IMR-90 (cell line): ENCODE results near the gene HDAC8. TPM values are rescaled to one million over a fixed set of nuclear protein-coding genes. Genes with fewer than 3 reads are reported as not detected.

Source experiments
- ATAC-seq: fragments of 200-7000 bp; cut with Tn5 transposase; 2 replicates; pipeline ENCODE4 v1.9.1; 2020; ENCODE audit warnings: low read depth, mild to moderate bottlenecking, moderate library complexity
- BruUV-seq: library from RNA; stranded (reverse); fragments of 400-500 nt; replicated peaks from 2 replicates; lab custom pipeline; 2021; lab: Mats Ljungman, UMichigan
- CTCF ChIA-PET: fragments of 300-600 bp; formaldehyde crosslinking; extraction: SDS; loops from one replicate; lab custom pipeline; 2021; ENCODE audit warnings: antibody characterized with exemption; lab: Yijun Ruan, JAX
- POLR2A ChIA-PET: fragments of 300-600 bp; sonication (Branson Sonifier 250); formaldehyde crosslinking; loops from one replicate; lab custom pipeline; 2022; ENCODE audit warnings: antibody characterized with exemption; ENCODE audit not compliant: unreplicated experiment; lab: Charles Lee
- DNase-seq: peaks from one replicate; pipeline ENCODE4 v3.0.0; 2013
- H2AFZ ChIP-seq: replicated peaks from 2 replicates; pipeline ENCODE3; 2013; ENCODE audit warnings: low read length, mild to moderate bottlenecking; ENCODE audit not compliant: poor library complexity
- H2AK5ac ChIP-seq: 2 replicates; pipeline ENCODE4 v1.6.1; 2013; ENCODE audit warnings: low read depth, low read length, inconsistent platforms
- H2AK9ac ChIP-seq: replicated peaks from 2 replicates; pipeline ENCODE3; 2013; ENCODE audit warnings: mild to moderate bottlenecking, low read depth, low read length, moderate library complexity; ENCODE audit not compliant: poor library complexity
- H2BK120ac ChIP-seq: 2 replicates; pipeline ENCODE4 v1.6.1; 2013; ENCODE audit warnings: low read depth, low read length, inconsistent platforms
- H2BK15ac ChIP-seq: 3 replicates; pipeline ENCODE4 v1.6.1; 2013; ENCODE audit warnings: low read depth, low read length, inconsistent platforms
- H2BK20ac ChIP-seq: 2 replicates; pipeline ENCODE4 v1.6.1; 2013; ENCODE audit warnings: low read depth, mild to moderate bottlenecking, inconsistent platforms, low read length, moderate library complexity
- H2BK5ac ChIP-seq: 2 replicates; pipeline ENCODE4 v1.6.1; 2013; ENCODE audit warnings: mild to moderate bottlenecking, low read depth, low read length, inconsistent platforms; ENCODE audit not compliant: poor library complexity, severe bottlenecking
- H3K14ac ChIP-seq: replicated peaks from 2 replicates; pipeline ENCODE4 v1.6.1; 2013; ENCODE audit warnings: low read depth, low read length, inconsistent platforms
- H3K18ac ChIP-seq: 2 replicates; pipeline ENCODE4 v1.6.1; 2013; ENCODE audit warnings: low read depth, low read length, control low read depth
- H3K23ac ChIP-seq: 2 replicates; pipeline ENCODE4 v1.6.1; 2013; ENCODE audit warnings: low read depth, low read length, inconsistent platforms
- H3K27ac ChIP-seq: 2 replicates; pipeline ENCODE4 v1.5.1; 2013; ENCODE audit warnings: mild to moderate bottlenecking, control low read depth, low read length; ENCODE audit not compliant: insufficient read depth
- H3K27me3 ChIP-seq: 2 replicates; pipeline ENCODE4 v1.6.1; 2013; ENCODE audit warnings: low read length; ENCODE audit not compliant: control insufficient read depth, insufficient read depth
- H3K36me3 ChIP-seq: 2 replicates; pipeline ENCODE4 v1.6.1; 2013; ENCODE audit warnings: low read length, mixed read lengths; ENCODE audit not compliant: control insufficient read depth, insufficient read depth
- H3K4ac ChIP-seq: 2 replicates; pipeline ENCODE4 v1.6.1; 2013; ENCODE audit warnings: low read depth, low read length, inconsistent platforms
- H3K4me1 ChIP-seq: 2 replicates; pipeline ENCODE4 v1.6.1; 2013; ENCODE audit warnings: low read length, mixed read lengths; ENCODE audit not compliant: control insufficient read depth, insufficient read depth
- H3K4me2 ChIP-seq: 2 replicates; pipeline ENCODE4 v1.6.1; 2013; ENCODE audit warnings: low read depth, mild to moderate bottlenecking, control low read depth, low read length, moderate library complexity
- H3K4me3 ChIP-seq: 2 replicates; pipeline ENCODE4 v1.5.1; 2013; ENCODE audit warnings: low read depth, mild to moderate bottlenecking, control low read depth, low read length, moderate library complexity; ENCODE audit not compliant: insufficient read depth
- H3K56ac ChIP-seq: 2 replicates; pipeline ENCODE4 v1.6.1; 2013; ENCODE audit warnings: low read length, inconsistent platforms; ENCODE audit not compliant: insufficient read depth; ENCODE audit errors: extremely low read depth
- H3K79me1 ChIP-seq, 2 experiments: 2 replicates each; pipeline ENCODE4 v1.6.1; 2013; ENCODE audit warnings: low read length in 2 of 2, inconsistent platforms in 1 of 2, low read depth in 1 of 2
- H3K9ac ChIP-seq: 2 replicates; pipeline ENCODE4 v1.6.1; 2013; ENCODE audit warnings: low read depth, low read length, control low read depth
- H3K9me1 ChIP-seq: 2 replicates; pipeline ENCODE4 v1.6.1; 2013; ENCODE audit warnings: low read length, inconsistent platforms; ENCODE audit not compliant: insufficient read depth
- H3K9me3 ChIP-seq: 2 replicates; pipeline ENCODE4 v1.6.1; 2013; ENCODE audit warnings: low read length; ENCODE audit not compliant: control insufficient read depth, insufficient read depth
- H4K20me1 ChIP-seq: 2 replicates; pipeline ENCODE4 v1.6.1; 2013; ENCODE audit warnings: low read length, inconsistent platforms; ENCODE audit not compliant: insufficient read depth
- H4K5ac ChIP-seq: 2 replicates; pipeline ENCODE4 v1.6.1; 2013; ENCODE audit warnings: mild to moderate bottlenecking, low read depth, low read length, control low read depth
- H4K8ac ChIP-seq, 2 experiments: 2 replicates each; pipeline ENCODE4 v1.6.1; 2013; ENCODE audit warnings: low read depth in 2 of 2, low read length in 2 of 2, control low read depth in 1 of 2, inconsistent platforms in 1 of 2
- H4K91ac ChIP-seq: 2 replicates; pipeline ENCODE4 v1.6.1; 2013; ENCODE audit warnings: low read depth, low read length, inconsistent platforms; ENCODE audit not compliant: insufficient read depth
- BHLHE40 ChIP-seq: fragments of 150-350 bp; IDR thresholded peaks from 2 replicates; pipeline ENCODE4 v1.6.1; 2016; ENCODE audit warnings: mild to moderate bottlenecking, low read depth, low read length
- CEBPB ChIP-seq: IDR thresholded peaks from 2 replicates; pipeline ENCODE4 v1.6.1; 2012; ENCODE audit warnings: low read depth, low read length, improper control_type of control experiment
- CHD1 ChIP-seq: IDR thresholded peaks from 2 replicates; pipeline ENCODE4 v1.6.1; 2012; ENCODE audit warnings: low read depth, low read length, improper control_type of control experiment
- CTCF ChIP-seq: conservative IDR thresholded peaks from 2 replicates; pipeline ENCODE4 v1.5.1; 2012; ENCODE audit warnings: mild to moderate bottlenecking, low read depth, low read length, improper control_type of control experiment
- ELK1 ChIP-seq: fragments of 150-350 bp; IDR thresholded peaks from 2 replicates; pipeline ENCODE4 v1.6.1; 2016; ENCODE audit warnings: low read depth, mild to moderate bottlenecking, low read length, moderate library complexity, borderline replicate concordance
- FOS ChIP-seq: fragments of 150-350 bp; IDR thresholded peaks from 2 replicates; pipeline ENCODE4 v1.6.1; 2016; ENCODE audit warnings: low read depth, low read length
- MAFK ChIP-seq: IDR thresholded peaks from 2 replicates; pipeline ENCODE4 v1.6.1; 2012; ENCODE audit warnings: low read depth, low read length, improper control_type of control experiment
- MAZ ChIP-seq: IDR thresholded peaks from 2 replicates; pipeline ENCODE4 v1.6.1; 2012; ENCODE audit warnings: low read depth, mild to moderate bottlenecking, low read length, improper control_type of control experiment, moderate library complexity, borderline replicate concordance
- MXI1 ChIP-seq: IDR thresholded peaks from 2 replicates; pipeline ENCODE4 v1.6.1; 2012; ENCODE audit warnings: low read depth, mild to moderate bottlenecking, low read length, moderate library complexity, borderline replicate concordance
- POLR2A ChIP-seq: IDR thresholded peaks from 2 replicates; pipeline ENCODE4 v1.6.1; 2012; ENCODE audit warnings: mild to moderate bottlenecking, low read depth, low read length
- RAD21 ChIP-seq: IDR thresholded peaks from 2 replicates; pipeline ENCODE4 v1.6.1; 2012; ENCODE audit warnings: low read length, improper control_type of control experiment
- RCOR1 ChIP-seq: IDR thresholded peaks from 2 replicates; pipeline ENCODE4 v1.6.1; 2012; ENCODE audit warnings: mild to moderate bottlenecking, low read length, improper control_type of control experiment; ENCODE audit not compliant: insufficient replicate concordance
- RFX5 ChIP-seq: IDR thresholded peaks from 2 replicates; pipeline ENCODE4 v1.8.0; 2012; ENCODE audit warnings: low read depth, mild to moderate bottlenecking, low read length, moderate library complexity
- SMC3 ChIP-seq: fragments of 150-350 bp; IDR thresholded peaks from 2 replicates; pipeline ENCODE4 v1.6.1; 2016; ENCODE audit warnings: low read depth, mild to moderate bottlenecking, antibody characterized with exemption, low read length, moderate library complexity
- WGBS, 2 experiments: methylation state at CpG; one replicate each; pipeline versions ENCODE4 v1.1.5 to v1.1.7; 2013; ENCODE audit warnings: missing lambda C conversion rate in 2 of 2; ENCODE audit not compliant: insufficient read length in 1 of 2; ENCODE audit errors: extremely low coverage in 2 of 2; 5-methylcytosine and 5-hydroxymethylcytosine counted together
- dilution Hi-C: fragments of 300-500 bp; cut with HindIII; formaldehyde crosslinking; loops from one replicate; pipeline ENCODE4 v1.14.3; 2018; ENCODE audit warnings: low sequenced_read_pairs; ENCODE audit not compliant: unreplicated experiment
- in situ Hi-C: fragments of 300-500 bp; cut with MboI; formaldehyde crosslinking; loops from 3 replicates; pipeline ENCODE4 v1.14.3; 2019; ENCODE audit warnings: low sequenced_read_pairs, inconsistent platforms, mixed read lengths
- intact Hi-C: fragments of 100-400 bp; cut with micrococcal nuclease; formaldehyde crosslinking; loops from 2 replicates; pipeline ENCODE4 v1.10.0; 2022
- polyA plus RNA-seq, 3 experiments: library from polyadenylated mRNA; depleted of rRNA; stranded (reverse); fragments of >200 nt; gene quantifications; 2 replicates each; pipeline ENCODE4 v1.2.3, GENCODE V29; 2012; ENCODE audit warnings: low replicate concordance in 1 of 3
- total RNA-seq: library from RNA; depleted of rRNA; stranded (reverse); fragments of >200 nt; gene quantifications from 2 replicates; pipeline ENCODE4 v1.2.3, GENCODE V29; 2012
- TF ChIP-seq, protein P1 (sequence below): fragments of 150-350 bp; IDR thresholded peaks from 2 replicates; pipeline ENCODE4 v1.6.1; 2017; ENCODE audit warnings: mild to moderate bottlenecking, antibody characterized with exemption, low read length, low read depth

The HDAC8 gene
- total and polyA plus RNA-seq, 2 of the 4 experiments (the other 2 are of a cell fraction) = 16.1 to 28.5 TPM

GRCh38 chrX:72475338-72475737 is 97.3 kb downstream of the HDAC8 start:
- no peak overlapping the region for H2BK120ac ChIP-seq
- no peaks in the 10 kb centered on the region for H3K9me3 ChIP-seq
- no peak overlapping the region for H3K4me3 ChIP-seq
- no peak overlapping the region for H4K8ac ChIP-seq
- H3K9me1 ChIP-seq = 0 out of 2 replicates have a peak, but pooled peaks cover 3% of the 10 kb centered on the region
- no peak overlapping the region for H2BK20ac ChIP-seq
- H4K5ac ChIP-seq = no peak overlapping the region
- H3K56ac ChIP-seq = no peak overlapping the region
- ATAC-seq (no peak), DNase-seq (no peak)
- no peak overlapping the region for H3K18ac ChIP-seq
- WGBS, 2 experiments = no CpG with 5 or more reads among the region's 1 CpG
- H4K91ac ChIP-seq = no peak overlapping the region
- H3K4ac ChIP-seq = no peak overlapping the region
- no peak overlapping the region for H2AFZ ChIP-seq
- no peak overlapping the region for H3K23ac ChIP-seq
- dilution Hi-C loops = no loop called here
- no peak overlapping the region for H3K4me2 ChIP-seq
- H3K14ac ChIP-seq = no peak overlapping the region
- H2AK9ac ChIP-seq = no peak overlapping the region
- no TSS peak for BruUV-seq
- H2BK5ac ChIP-seq = no peak overlapping the region
- TF ChIP-seq CEBPB (no peak), RAD21 (no peak), POLR2A (no peak), MAFK (no peak), ELK1 (no peak), RCOR1 (no peak), CHD1 (no peak), MAZ (no peak), SMC3 (no peak), MXI1 (no peak), CTCF (no peak), FOS (no peak), BHLHE40 (no peak), RFX5 (no peak)
- TF ChIP-seq, protein P1, sequence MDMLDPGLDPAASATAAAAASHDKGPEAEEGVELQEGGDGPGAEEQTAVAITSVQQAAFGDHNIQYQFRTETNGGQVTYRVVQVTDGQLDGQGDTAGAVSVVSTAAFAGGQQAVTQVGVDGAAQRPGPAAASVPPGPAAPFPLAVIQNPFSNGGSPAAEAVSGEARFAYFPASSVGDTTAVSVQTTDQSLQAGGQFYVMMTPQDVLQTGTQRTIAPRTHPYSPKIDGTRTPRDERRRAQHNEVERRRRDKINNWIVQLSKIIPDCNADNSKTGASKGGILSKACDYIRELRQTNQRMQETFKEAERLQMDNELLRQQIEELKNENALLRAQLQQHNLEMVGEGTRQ = no peak
- intact Hi-C loops = loop anchor here (10.0 kb wide), 1 partner anchor 221 kb away; no protein-coding TSS in a partner anchor
- no peak overlapping the region for H2BK15ac ChIP-seq
- no peak overlapping the region for H2AK5ac ChIP-seq
- ChIA-PET CTCF (no interaction called here), POLR2A (no interaction called here)
- H3K27ac ChIP-seq = no peak overlapping the region
- in situ Hi-C loops = no loop called here
- no peaks in the 10 kb centered on the region for H3K36me3 ChIP-seq
- peaks cover 5% of the 10 kb centered on the region for H3K27me3 ChIP-seq
- no peak overlapping the region for H3K9ac ChIP-seq
- H3K4me1 ChIP-seq = no peaks in the 10 kb centered on the region
- no peaks in the 10 kb centered on the region for H4K20me1 ChIP-seq
- no peaks in the 10 kb centered on the region; a peak in 1 of 4 replicates for H3K79me1 ChIP-seq
